GM12878 (cell line): ENCODE results near the gene SLC23A2. TPM values are rescaled to one million over a fixed set of nuclear protein-coding genes. Genes with fewer than 3 reads are reported as not detected.

Experiments
- BCLAF1 ChIP-seq: fragments of 450-650 bp; IDR thresholded peaks from 2 replicates; pipeline ENCODE4 v1.6.1; 2017; ENCODE audit warnings: antibody characterized with exemption, mild to moderate bottlenecking, moderate library complexity
- ELK1 ChIP-seq: IDR thresholded peaks from 2 replicates; pipeline ENCODE4 v1.6.1; 2012; ENCODE audit warnings: low read depth, low read length, improper control_type of control experiment
- FOXM1 ChIP-seq: IDR thresholded peaks from 2 replicates; pipeline ENCODE4 v1.6.1; 2012; ENCODE audit warnings: low read depth, mild to moderate bottlenecking, inconsistent platforms, low read length, moderate library complexity
- JUNB ChIP-seq: IDR thresholded peaks from 2 replicates; pipeline ENCODE4 v1.6.1; 2016; ENCODE audit warnings: antibody characterized with exemption, mild to moderate bottlenecking
- LARP7 ChIP-seq: fragments of 450-650 bp; IDR thresholded peaks from 2 replicates; pipeline ENCODE4 v1.6.1; 2017; ENCODE audit warnings: mild to moderate bottlenecking
- MLLT1 ChIP-seq: fragments of 450-650 bp; IDR thresholded peaks from 2 replicates; pipeline ENCODE4 v1.6.1; 2016; ENCODE audit warnings: mild to moderate bottlenecking
- NR2C1 ChIP-seq: fragments of 450-650 bp; IDR thresholded peaks from 2 replicates; pipeline ENCODE4 v1.6.1; 2017; ENCODE audit warnings: antibody characterized with exemption, mild to moderate bottlenecking, moderate library complexity
- PBX3 ChIP-seq: IDR thresholded peaks from 2 replicates; pipeline ENCODE4 v1.6.1; 2011; ENCODE audit warnings: mild to moderate bottlenecking, low read depth, low read length, moderate library complexity; ENCODE audit not compliant: insufficient replicate concordance
- POLR2A ChIP-seq: IDR thresholded peaks from 2 replicates; pipeline ENCODE4 v1.6.1; 2011; ENCODE audit warnings: low read depth, mild to moderate bottlenecking, low read length
- POLR2AphosphoS5 ChIP-seq: IDR thresholded peaks from 2 replicates; pipeline ENCODE4 v1.6.1; 2011; ENCODE audit warnings: mild to moderate bottlenecking, low read length, inconsistent platforms
- RCOR1 ChIP-seq: conservative IDR thresholded peaks from 2 replicates; pipeline ENCODE4 v1.6.1; 2012; ENCODE audit warnings: low read depth, low read length, improper control_type of control experiment
- SREBF1 ChIP-seq: IDR thresholded peaks from 2 replicates; pipeline ENCODE4 v1.6.1; 2012; ENCODE audit warnings: mild to moderate bottlenecking, low read length
- SREBF2 ChIP-seq: IDR thresholded peaks from 2 replicates; pipeline ENCODE4 v1.6.1; 2012; ENCODE audit warnings: mild to moderate bottlenecking, low read length
- TAF1 ChIP-seq: IDR thresholded peaks from 2 replicates; pipeline ENCODE4 v1.6.1; 2011; ENCODE audit warnings: mild to moderate bottlenecking, low read depth, low read length, borderline replicate concordance
- TBL1XR1 ChIP-seq: IDR thresholded peaks from 2 replicates; pipeline ENCODE4 v1.6.1; 2012; ENCODE audit warnings: low read depth, low read length, improper control_type of control experiment
- TCF12 ChIP-seq: IDR thresholded peaks from 2 replicates; pipeline ENCODE4 v1.6.1; 2011; ENCODE audit warnings: low read depth, mild to moderate bottlenecking, low read length
- ZNF207 ChIP-seq: fragments of 450-650 bp; IDR thresholded peaks from 2 replicates; pipeline ENCODE4 v1.6.1; 2014; ENCODE audit warnings: antibody characterized with exemption, mild to moderate bottlenecking, borderline replicate concordance
- polyA plus RNA-seq, 11 experiments: library from polyadenylated mRNA; depleted of rRNA in 4 of 11; unstranded in 6 of 11; stranded (reverse) in 5 of 11; fragments of >200 nt; fragmentation: Nextera tagmentation in 4 of 11; fragmentation: Illumina TruSeq in 1 of 11; extraction: Ambion mirVana in 4 of 11; extraction: Trizol in 1 of 11; gene quantifications; 1 replicate in 1 of 11; 2 replicates in 10 of 11; pipeline versions ENCODE4 v1.2.1 to v1.2.3, GENCODE V29; 2011 to 2016; ENCODE audit warnings: inconsistent platforms in 2 of 11, missing spikeins in 2 of 11, low read depth in 1 of 11
- total RNA-seq, 4 experiments: library from RNA; depleted of rRNA in 3 of 4; stranded (reverse); fragments of >200 nt in 3 of 4; fragmentation: Illumina TruSeq in 1 of 4; extraction: Trizol in 1 of 4; gene quantifications; 2 replicates each; pipeline versions ENCODE4 v1.2.1 to v1.2.3, GENCODE V29; 2013 to 2021
- TF ChIP-seq, protein P1 (sequence below): fragments of 450-650 bp; IDR thresholded peaks from 2 replicates; pipeline ENCODE4 v1.6.1; 2017; ENCODE audit warnings: low read depth, mild to moderate bottlenecking, moderate library complexity
- TF ChIP-seq, protein P2 (sequence below): fragments of 450-650 bp; IDR thresholded peaks from 2 replicates; pipeline ENCODE4 v1.6.1; 2018; ENCODE audit warnings: mild to moderate bottlenecking, low read depth, moderate library complexity; ENCODE audit not compliant: partially characterized antibody
- TF ChIP-seq, protein P3 (sequence below): IDR thresholded peaks from 2 replicates; pipeline ENCODE4 v1.6.1; 2011; ENCODE audit warnings: low read depth, mild to moderate bottlenecking, low read length, moderate library complexity, borderline replicate concordance; ENCODE audit errors: extremely low read depth

The SLC23A2 gene
- total and polyA plus RNA-seq, 10 of the 15 experiments (the other 5 are each of a cell fraction or from before 2014, with no cell fraction given): 4.4 to 56.1 (median 35.5) TPM

DNA sequence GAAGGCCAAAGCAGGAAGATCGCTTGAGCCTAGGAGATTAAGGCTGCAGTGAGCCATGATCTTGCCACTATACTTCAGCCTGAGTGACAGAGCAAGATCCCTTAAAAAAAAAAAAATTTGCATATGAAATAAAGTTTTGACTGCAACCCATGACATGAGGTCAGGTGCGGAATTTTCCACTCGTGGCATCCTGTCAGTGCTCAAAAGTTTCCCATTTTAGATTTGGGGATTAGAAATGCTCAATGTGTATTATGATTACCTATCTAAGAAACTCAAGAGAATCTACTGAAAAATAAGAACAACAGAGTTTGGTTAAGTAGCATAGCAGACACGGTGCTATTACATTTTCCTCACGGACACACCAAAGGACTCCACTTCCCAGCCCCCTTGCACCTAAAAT, 11.7 kb downstream of the SLC23A2 start (continued):
- TF ChIP-seq, protein P1, sequence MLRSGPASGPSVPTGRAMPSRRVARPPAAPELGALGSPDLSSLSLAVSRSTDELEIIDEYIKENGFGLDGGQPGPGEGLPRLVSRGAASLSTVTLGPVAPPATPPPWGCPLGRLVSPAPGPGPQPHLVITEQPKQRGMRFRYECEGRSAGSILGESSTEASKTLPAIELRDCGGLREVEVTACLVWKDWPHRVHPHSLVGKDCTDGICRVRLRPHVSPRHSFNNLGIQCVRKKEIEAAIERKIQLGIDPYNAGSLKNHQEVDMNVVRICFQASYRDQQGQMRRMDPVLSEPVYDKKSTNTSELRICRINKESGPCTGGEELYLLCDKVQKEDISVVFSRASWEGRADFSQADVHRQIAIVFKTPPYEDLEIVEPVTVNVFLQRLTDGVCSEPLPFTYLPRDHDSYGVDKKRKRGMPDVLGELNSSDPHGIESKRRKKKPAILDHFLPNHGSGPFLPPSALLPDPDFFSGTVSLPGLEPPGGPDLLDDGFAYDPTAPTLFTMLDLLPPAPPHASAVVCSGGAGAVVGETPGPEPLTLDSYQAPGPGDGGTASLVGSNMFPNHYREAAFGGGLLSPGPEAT: peak; percentile 75
- TF ChIP-seq, protein P2, sequence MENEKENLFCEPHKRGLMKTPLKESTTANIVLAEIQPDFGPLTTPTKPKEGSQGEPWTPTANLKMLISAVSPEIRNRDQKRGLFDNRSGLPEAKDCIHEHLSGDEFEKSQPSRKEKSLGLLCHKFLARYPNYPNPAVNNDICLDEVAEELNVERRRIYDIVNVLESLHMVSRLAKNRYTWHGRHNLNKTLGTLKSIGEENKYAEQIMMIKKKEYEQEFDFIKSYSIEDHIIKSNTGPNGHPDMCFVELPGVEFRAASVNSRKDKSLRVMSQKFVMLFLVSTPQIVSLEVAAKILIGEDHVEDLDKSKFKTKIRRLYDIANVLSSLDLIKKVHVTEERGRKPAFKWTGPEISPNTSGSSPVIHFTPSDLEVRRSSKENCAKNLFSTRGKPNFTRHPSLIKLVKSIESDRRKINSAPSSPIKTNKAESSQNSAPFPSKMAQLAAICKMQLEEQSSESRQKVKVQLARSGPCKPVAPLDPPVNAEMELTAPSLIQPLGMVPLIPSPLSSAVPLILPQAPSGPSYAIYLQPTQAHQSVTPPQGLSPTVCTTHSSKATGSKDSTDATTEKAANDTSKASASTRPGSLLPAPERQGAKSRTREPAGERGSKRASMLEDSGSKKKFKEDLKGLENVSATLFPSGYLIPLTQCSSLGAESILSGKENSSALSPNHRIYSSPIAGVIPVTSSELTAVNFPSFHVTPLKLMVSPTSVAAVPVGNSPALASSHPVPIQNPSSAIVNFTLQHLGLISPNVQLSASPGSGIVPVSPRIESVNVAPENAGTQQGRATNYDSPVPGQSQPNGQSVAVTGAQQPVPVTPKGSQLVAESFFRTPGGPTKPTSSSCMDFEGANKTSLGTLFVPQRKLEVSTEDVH: no peak
- TF ChIP-seq FOXM1: peak; percentile 66; the same call in 1 of the 2 replicates
- no peak for TF ChIP-seq NR2C1
- no peak for TF ChIP-seq LARP7
- no peak for TF ChIP-seq BCLAF1
- TF ChIP-seq, protein P3, sequence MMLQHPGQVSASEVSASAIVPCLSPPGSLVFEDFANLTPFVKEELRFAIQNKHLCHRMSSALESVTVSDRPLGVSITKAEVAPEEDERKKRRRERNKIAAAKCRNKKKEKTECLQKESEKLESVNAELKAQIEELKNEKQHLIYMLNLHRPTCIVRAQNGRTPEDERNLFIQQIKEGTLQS: no peak
- no peak for TF ChIP-seq SREBF2
- TF ChIP-seq SREBF1: no peak
- no peak for TF ChIP-seq TCF12
- TF ChIP-seq ELK1: no peak
- no peak for TF ChIP-seq ZNF207
- TF ChIP-seq MLLT1: no peak
- 0 out of 2 replicates have a peak, but pooled peaks have one; percentile 7 for TF ChIP-seq TAF1
- no peak for TF ChIP-seq POLR2A
- TF ChIP-seq TBL1XR1: no peak
- peak; percentile 59 for TF ChIP-seq PBX3
- TF ChIP-seq JUNB: peak; percentile 46; the same call in 1 of the 2 replicates
- no peak for TF ChIP-seq POLR2AphosphoS5
- TF ChIP-seq RCOR1: no peak
